NCI-H510A treated with DMSO at 0.1 percent for 48 hours (cell line): ENCODE measurements around the gene PCSK6.
"Not testable (repeated sequence)": the region's sequence is repeated elsewhere in the genome, so short reads cannot be mapped to it uniquely, and the experiment has no call there.

Source experiments
- DNase-seq: peaks from one replicate; lab custom pipeline; 2025; lab: John Stamatoyannopoulos, UW

PCSK6 gene

DNA sequence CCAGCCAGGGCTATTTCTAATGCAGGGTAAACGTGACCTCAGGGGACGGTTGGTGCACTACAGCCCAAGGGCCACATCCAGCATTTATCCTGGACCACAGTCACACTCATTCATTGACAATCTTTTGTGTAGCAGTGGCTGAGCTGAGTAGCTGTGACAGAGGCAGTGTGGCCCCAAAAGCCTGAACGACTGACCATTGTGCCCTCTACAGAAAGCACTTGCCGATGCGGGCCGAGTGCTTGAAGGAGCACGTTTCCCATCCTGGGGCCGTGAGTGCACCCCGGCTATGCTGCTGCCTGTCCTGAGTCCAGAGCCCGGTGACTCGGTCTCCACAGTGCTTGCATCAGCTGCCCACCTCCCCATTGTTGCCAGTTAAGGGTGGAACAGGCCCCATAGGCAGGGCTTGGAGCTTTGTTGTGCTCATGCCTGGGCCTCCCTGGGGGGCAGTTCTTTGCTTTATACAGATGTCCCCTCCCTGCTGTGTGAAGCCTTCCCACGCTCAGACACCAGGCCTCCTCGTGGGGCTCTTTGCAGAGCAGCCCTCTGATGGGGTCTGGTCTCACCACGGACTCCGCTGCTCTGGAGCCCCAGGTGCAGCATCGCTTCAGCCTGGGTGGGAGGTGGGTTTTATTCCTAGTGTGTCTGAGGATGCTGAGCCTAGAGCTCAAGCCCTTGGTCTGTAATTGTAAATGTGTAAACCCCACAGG, 181.5 kb downstream of the PCSK6 start:
- DNase-seq = no peak

- DNase-seq = no peak
These were observed 182.2 kb downstream of the PCSK6 start for GRCh38 chr15:101307048-101307896.

- no peak for DNase-seq
These were observed 183.0 kb downstream of the PCSK6 start for GRCh38 chr15:101306341-101307047.

DNA sequence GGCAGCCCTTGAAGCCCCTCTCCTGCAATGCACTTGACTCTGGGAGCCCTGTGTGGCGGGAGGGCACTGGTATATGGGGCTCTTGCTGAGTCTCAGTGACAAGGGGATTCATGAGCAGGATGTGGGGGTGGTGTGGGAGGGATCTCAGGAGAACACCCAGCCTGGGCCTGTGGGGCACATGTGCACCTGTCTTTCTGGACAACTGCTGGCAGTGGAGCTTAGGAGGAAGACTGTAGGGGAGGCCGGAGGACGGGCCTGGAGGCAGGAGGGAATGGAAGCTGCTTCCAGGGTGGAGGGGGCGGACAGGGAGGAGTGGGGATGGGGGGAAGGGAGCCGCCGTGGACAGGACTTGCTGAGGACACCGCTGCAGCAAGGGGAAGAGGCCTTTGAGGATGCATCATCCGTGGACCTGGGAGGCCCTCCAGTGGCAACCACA, 183.7 kb downstream of the PCSK6 start:
- DNase-seq = no peak

DNA sequence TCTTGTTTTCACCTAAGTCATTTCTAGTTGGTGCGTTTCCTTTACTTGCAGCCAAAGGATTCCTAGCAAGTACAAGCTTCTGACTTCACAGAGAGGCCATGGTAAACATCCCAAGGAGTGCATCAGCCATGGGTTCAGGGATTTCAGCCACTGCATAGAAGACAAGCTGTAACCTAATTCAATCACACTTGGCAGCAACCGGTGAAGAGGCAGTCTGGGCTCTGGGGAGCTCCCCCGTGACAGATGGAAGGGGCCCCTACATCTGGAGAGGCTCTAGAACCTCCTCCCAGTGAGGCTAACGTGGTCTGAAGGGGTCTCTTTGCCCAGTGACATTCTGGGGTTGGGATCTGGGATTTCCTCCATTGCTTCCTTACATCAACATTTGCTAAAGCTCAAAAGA, 186.1 kb downstream of the PCSK6 start:
- DNase-seq = no peak

DNA sequence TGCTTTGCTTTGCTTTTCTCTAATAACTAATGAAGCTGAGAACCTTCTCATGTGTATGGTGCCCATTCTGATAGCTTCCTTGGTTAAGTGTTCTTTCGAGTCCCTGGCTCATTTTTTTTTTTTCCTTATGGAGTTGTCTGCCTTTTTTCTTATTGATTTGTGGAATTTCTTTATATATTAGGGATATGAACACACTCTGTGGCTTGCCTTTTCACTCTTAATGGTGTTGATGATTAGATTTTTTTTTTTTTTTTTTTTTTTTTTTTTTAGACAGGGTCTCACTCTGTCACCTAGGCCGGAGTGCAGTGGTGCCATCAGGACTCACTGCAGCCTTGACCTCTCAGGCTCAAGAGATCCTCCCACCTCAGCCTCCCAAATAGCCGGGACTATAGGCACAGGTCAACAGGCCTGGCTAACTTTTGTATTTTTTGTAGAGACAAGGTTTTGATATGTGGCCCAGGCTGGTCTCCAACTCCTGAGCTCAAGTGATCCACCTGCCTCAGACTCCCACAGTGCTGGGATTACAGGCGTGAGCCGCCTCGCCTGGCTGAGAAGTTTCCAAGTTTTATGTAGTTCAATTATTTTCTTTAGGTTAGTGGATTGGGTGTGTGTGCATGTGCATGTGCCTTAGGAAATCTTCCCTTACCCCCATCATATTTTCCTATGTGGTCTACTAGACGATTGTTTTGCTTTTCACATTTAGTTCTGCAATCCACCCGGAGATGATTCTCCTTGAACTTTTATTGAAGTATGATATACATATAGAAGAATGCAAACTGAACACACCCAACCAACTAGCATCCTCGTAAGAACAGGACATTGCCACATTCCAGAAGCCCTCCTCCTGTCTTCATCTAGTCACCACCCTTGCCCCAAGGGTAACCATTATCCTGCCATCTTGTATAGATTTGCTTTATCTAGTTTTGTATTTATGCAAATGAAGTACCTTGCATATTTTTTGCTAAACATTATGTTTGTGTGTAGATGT, 192.8 kb downstream of the PCSK6 start:
- DNase-seq = no peak

DNA sequence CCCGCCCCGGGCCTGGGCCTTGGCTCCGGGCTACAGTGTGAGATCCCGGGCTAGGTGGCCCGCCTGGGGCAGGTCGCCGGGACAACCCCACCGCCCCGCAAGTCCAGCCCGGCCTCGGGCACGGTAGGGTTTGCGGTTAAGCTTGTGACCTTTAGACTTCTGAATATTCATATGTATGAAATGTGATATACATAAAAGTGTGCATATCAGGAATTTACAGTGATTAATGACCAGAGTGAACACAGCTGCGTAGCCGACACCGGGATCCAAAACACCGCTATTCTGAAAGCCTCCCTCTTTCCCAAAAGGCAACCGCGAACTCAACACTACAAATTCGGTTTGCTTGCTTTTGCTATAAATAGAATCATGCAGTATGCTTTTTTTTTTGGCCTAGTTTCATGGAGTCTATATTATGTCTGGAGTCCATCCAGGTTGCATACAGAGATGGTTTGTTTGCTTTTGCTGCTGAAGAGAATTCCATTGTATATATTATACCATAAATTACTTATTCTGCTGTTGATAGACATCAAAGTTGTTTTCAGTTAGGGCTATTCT, 193.8 kb downstream of the PCSK6 start:
- no peak for DNase-seq

GRCh38 chr15:101294731-101295606, 194.5 kb downstream of the PCSK6 start, which contains the start of gene SNRPA1:
Gene SNRPA1 (minus strand): TSS chr15:101295248. CDS start chr15:101295178, 70 bp downstream.
- peak; percentile 67 for DNase-seq

GRCh38 chr15:101293122-101293521, 196.4 kb downstream of the PCSK6 start:
- DNase-seq = peak; percentile 5

DNA sequence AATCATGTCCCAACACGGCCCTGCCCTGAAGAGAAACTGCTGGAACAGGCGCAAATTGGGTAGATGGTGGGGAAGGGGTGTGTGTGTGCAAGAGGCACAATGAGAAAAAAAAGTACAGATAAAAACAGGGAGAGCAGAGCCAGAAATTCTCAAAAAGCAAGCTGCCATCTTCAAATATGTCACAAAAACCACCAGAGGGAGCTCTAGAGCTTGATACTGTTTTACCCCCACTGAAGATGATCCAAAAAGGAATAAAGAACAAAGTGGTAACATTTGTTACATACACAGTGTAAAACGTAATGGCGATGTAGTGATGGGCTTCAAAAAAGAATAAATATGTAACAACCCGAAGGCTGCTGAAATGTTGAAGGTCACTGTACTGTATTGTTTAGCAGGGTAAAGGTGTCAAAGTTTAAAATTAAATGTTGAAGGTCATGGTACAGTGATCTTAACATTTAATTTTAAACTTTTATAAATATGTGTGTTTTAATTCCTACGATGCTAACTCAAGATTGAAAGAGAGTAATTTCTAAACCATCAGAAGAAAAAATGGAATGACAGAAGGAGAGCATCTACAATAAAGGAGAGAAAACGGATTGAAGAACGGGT, 200.5 kb downstream of the PCSK6 start:
- DNase-seq = peak; percentile 16

- DNase-seq = not testable (repeated sequence)
These were observed 202.2 kb downstream of the PCSK6 start for GRCh38 chr15:101287342-101287741.

GRCh38 chr15:101286471-101287114, 202.9 kb downstream of the PCSK6 start:
- DNase-seq = no peak

DNA sequence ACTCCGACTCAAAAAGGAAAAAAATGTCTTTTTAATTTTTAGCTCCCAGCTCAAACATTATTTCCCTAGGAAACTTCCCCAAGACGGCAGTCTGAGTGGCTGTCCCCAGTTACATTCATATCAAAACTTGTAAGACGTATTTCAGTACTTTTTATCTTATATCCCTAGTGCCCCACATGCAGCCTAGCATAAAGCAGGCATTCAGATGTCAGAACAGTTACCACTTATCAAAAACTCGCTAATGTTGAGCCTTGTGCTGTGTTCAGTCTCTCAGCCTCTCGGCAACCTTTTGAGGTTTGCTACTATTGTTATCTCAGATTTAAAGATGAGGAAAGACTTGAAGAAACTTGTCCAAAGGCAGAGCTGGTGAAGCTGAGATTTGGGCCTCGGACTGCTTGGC, 205.6 kb downstream of the PCSK6 start:
- no peak for DNase-seq

DNA sequence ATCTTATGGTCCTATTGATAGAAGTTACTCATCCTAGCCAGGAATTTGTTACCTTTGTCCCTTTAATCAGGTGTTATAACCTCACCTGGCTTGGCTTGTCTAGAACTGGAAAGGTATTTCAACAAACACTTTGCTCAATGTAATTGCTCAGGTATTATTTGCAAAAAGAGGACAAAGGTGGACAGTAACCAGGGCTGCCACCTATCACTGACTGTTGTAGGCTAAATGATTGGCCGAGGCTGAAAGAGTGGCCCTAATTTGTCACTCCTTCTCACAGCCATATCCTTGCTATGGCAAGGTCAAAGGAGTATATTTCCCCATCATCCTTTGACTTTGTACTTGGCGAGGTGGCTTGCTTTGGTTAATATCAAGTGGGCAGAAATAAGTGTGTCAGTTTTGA, 209.5 kb downstream of the PCSK6 start:
- DNase-seq = no peak

DNA sequence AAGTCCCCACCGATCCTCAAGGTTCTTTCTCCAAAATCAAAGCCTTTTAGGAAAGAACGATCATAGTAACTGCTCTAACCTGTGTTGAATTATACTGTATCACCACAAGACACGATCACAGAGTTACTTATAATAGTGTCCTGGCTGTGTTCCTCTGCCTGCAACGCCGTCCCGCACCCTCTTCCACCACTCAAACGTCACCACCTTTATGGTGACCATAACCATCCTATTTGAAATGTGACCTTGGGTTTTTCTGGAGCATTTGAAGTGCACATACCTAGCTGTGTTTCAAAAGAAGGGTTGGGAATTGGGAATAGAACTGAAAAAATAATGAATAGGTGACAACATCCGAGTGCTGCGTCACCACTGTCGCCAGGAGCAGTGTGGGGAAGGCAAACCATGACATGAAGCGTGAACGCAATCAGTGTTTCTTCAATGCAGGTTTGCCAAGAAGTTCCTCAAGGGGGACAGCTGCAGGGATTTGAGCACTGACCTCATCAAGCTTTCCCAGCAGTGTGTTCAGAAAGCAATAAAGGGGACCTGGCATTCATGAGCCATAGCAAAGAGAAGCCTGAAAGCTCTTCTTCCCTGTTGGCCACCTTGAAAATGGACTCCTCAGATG, 211.5 kb downstream of the PCSK6 start:
- DNase-seq = no peak

GRCh38 chr15:101277038-101277822, 212.3 kb downstream of the PCSK6 start, which contains the start of gene SELENOS:
Gene SELENOS (minus strand): TSS chr15:101277485. CDS start chr15:101277417, 68 bp downstream.
- DNase-seq = peak; percentile 58

GRCh38 chr15:101276501-101277037, 212.9 kb downstream of the PCSK6 start:
- no peak for DNase-seq
